ENCODE data around the gene OR10A4. TPM values are rescaled to one million over a fixed set of nuclear protein-coding genes. Genes with fewer than 3 reads are reported as not detected.

The OR10A4 gene
- total RNA-seq, 1 experiment from 2014 or later: not detected

DNA sequence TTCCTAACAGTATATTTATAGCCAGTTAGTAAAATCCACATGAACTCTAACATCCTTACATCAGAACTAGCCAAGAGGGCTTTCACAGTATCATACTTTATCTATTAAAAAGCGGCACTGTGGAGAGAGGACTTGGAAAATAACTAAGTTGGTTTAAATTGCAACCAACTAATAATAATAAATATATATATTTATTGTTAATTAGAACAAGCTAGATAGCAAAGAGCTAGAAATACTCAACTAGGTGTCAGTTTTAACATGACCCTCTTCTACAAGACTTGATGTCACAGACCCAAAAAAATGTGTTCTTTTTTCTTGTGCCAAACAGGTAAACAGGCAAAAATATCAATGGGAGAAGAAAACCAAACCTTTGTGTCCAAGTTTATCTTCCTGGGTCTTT is 44.3 kb downstream of the OR10A4 start, which contains the start of gene OR2D3:
Gene OR2D3, plus strand, starts transcription at position 301 of the 400 bp plus-strand sequence. Its CDS starts 0 bp downstream, at position 301.
- no peaks in the 10 kb centered on the region for H3K9me2 ChIP-seq (replicated peaks; ENCODE audit: low read length)
- H3K4me1 ChIP-seq (ENCODE audit: insufficient read depth, low read length): peaks cover 3% of the 10 kb centered on the region; the same call in 1 of the 2 replicates
- intact Hi-C loops (cut with micrococcal nuclease): no loop called here
- no peak for DNase-seq
- H3K27ac ChIP-seq (ENCODE audit: low read length): no peak within 1 kb of the TSS
- no TSS peak for BruUV-seq (replicated peaks)
- H3F3A ChIP-seq (ENCODE audit: low read length, unreplicated experiment): no peaks in the 10 kb centered on the region
- H3K9me3 ChIP-seq (ENCODE audit: low read length): no peaks in the 10 kb centered on the region
- H4K20me1 ChIP-seq (ENCODE audit: low read length): no peaks in the 10 kb centered on the region
- H3K4me3 ChIP-seq (ENCODE audit: low read length): no peak within 1 kb of the TSS
- no peak within 1 kb of the TSS for H3K9ac ChIP-seq (ENCODE audit: low read length)
- no peaks in the 10 kb centered on the region for H3K36me3 ChIP-seq (ENCODE audit: low read depth, low read length)
- H3K27me3 ChIP-seq (ENCODE audit: low read length): no peaks in the 10 kb centered on the region
- no peaks in the 10 kb centered on the region for H3K79me2 ChIP-seq (ENCODE audit: low read length)
- ChIA-PET CTCF (no interaction called here), POLR2A (ENCODE audit: unreplicated experiment) (no interaction called here)
- no peak for ATAC-seq
- TF ChIP-seq EZH2 (IDR thresholded peaks at IDR 0.05; ENCODE audit: low read length, unreplicated experiment) (no peak), EZH2phosphoT487 (IDR thresholded peaks at IDR 0.05; ENCODE audit: borderline replicate concordance, low read length) (no peak)
- TF ChIP-seq, protein P1, sequence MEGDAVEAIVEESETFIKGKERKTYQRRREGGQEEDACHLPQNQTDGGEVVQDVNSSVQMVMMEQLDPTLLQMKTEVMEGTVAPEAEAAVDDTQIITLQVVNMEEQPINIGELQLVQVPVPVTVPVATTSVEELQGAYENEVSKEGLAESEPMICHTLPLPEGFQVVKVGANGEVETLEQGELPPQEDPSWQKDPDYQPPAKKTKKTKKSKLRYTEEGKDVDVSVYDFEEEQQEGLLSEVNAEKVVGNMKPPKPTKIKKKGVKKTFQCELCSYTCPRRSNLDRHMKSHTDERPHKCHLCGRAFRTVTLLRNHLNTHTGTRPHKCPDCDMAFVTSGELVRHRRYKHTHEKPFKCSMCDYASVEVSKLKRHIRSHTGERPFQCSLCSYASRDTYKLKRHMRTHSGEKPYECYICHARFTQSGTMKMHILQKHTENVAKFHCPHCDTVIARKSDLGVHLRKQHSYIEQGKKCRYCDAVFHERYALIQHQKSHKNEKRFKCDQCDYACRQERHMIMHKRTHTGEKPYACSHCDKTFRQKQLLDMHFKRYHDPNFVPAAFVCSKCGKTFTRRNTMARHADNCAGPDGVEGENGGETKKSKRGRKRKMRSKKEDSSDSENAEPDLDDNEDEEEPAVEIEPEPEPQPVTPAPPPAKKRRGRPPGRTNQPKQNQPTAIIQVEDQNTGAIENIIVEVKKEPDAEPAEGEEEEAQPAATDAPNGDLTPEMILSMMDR (conservative IDR thresholded peaks at IDR 0.05; ENCODE audit: low read depth, low read length): no peak
- H3K4me2 ChIP-seq (ENCODE audit: low read length): no peak within 1 kb of the TSS
- H2AFZ ChIP-seq (ENCODE audit: low read length): no peak within 1 kb of the TSS

DNA sequence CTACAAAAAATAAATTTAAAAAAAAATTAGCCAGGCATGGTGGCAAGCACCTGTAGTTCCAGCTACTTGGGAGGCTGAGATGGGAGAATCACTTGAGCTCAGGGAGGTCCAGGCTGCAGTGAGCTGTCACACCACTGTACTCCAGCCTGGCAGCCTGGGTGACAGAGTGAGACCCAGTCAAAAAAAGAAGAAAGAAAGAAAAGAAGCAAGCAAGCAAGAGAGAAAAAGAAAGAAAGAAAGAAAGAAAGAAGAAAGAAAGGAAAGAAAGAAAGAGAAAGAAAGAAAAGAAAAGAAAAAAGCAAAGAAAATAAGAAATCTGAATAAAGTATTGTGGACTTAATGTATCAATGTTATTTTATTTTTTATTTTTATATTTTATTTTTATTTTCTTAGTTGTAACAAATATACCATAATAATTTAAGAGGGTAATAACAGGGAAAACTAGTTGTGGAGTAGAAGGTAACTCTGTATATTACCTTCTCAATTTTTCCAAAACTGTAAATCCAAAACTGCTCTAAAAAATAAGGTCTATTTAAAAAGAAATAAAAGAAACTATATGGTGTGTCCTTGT is 48.7 kb downstream of the OR10A4 start:
- peaks cover 13% of the 10 kb centered on the region; the same call in 1 of the 2 replicates for H3K4me1 ChIP-seq (ENCODE audit: insufficient read depth, low read length)
- H3F3A ChIP-seq (ENCODE audit: low read length, unreplicated experiment): no peaks in the 10 kb centered on the region
- no peak for ATAC-seq
- CTCF ChIA-PET: no interaction called here
- no peak for DNase-seq
- TF ChIP-seq, protein P1 (conservative IDR thresholded peaks at IDR 0.05; ENCODE audit: low read depth, low read length): no peak
- no peak for TF ChIP-seq EZH2phosphoT487 (IDR thresholded peaks at IDR 0.05; ENCODE audit: borderline replicate concordance, low read length)
- H3K79me2 ChIP-seq (ENCODE audit: low read length): peaks cover 27% of the 10 kb centered on the region
- intact Hi-C loops (cut with micrococcal nuclease): loop anchor here (5.0 kb wide), 1 partner anchor 67 kb away; no protein-coding TSS in a partner anchor
- H3K9ac ChIP-seq (ENCODE audit: low read length): no peak overlapping the region
- peak overlapping the region; percentile 95; the same call in 1 of the 2 replicates for H2AFZ ChIP-seq (ENCODE audit: low read length)
- no TSS peak for BruUV-seq (replicated peaks)
- H3K27ac ChIP-seq (ENCODE audit: low read length): no peak overlapping the region
- peak overlapping the region; percentile 76 for H3K4me2 ChIP-seq (ENCODE audit: low read length)
- H4K20me1 ChIP-seq (ENCODE audit: low read length): no peaks in the 10 kb centered on the region
- no peaks in the 10 kb centered on the region for H3K36me3 ChIP-seq (ENCODE audit: low read depth, low read length)
- no peaks in the 10 kb centered on the region for H3K27me3 ChIP-seq (ENCODE audit: low read length)
- no peaks in the 10 kb centered on the region for H3K9me2 ChIP-seq (replicated peaks; ENCODE audit: low read length)
- no peaks in the 10 kb centered on the region for H3K9me3 ChIP-seq (ENCODE audit: low read length)
- H3K4me3 ChIP-seq (ENCODE audit: low read length): no peak overlapping the region
- POLR2A ChIA-PET (ENCODE audit: unreplicated experiment): no interaction called here

DNA sequence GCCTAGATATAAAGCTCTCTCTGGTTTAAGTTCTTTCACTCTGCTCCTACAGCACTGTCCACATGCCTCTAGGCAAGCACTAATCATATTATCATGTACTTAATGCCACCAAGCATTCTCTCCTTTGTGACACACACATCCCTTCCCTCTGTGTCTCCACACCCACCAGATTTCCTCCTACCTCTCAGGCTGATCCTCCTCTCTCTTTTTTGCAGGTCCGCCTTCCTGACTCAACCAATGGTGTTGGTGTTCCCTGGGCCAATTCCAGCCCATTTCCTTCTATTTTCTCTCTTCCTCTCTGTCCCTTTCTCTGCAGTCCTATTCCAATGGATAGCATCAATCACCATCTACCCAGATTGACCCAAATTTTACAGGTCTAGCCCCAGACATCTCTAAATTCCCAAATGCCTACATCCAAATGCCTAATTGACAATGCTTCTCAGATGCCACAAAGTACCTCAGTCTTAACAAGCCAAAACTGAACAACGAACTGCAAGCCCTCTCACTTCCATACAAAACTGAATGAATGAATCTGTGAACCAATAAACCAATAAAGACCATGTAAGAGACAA is 49.3 kb downstream of the OR10A4 start:
- Histone ChIP-seq H3K36me3 (ENCODE audit: low read depth, low read length) (no peaks in the 10 kb centered on the region), H3K9me3 (ENCODE audit: low read length) (no peaks in the 10 kb centered on the region), H3K27me3 (ENCODE audit: low read length) (no peaks in the 10 kb centered on the region), H3F3A (ENCODE audit: low read length, unreplicated experiment) (no peaks in the 10 kb centered on the region), H3K9me2 (replicated peaks; ENCODE audit: low read length) (no peaks in the 10 kb centered on the region), H2AFZ (ENCODE audit: low read length) (peak overlapping the region; percentile 95), H3K4me1 (ENCODE audit: insufficient read depth, low read length) (peaks cover 13% of the 10 kb centered on the region; the same call in 1 of the 2 replicates), H3K4me3 (ENCODE audit: low read length) (peak overlapping the region; percentile 80), H3K4me2 (ENCODE audit: low read length) (peak overlapping the region; percentile 76), H3K27ac (ENCODE audit: low read length) (peak overlapping the region; percentile 34; the same call in 1 of the 2 replicates), H3K9ac (ENCODE audit: low read length) (peak overlapping the region; percentile 79; the same call in 1 of the 2 replicates), H4K20me1 (ENCODE audit: low read length) (no peaks in the 10 kb centered on the region), H3K79me2 (ENCODE audit: low read length) (peaks cover 27% of the 10 kb centered on the region)
- intact Hi-C loops (cut with micrococcal nuclease): loop anchor here (5.0 kb wide), 1 partner anchor 67 kb away; no protein-coding TSS in a partner anchor
- peak; percentile 21 for ATAC-seq
- POLR2A ChIA-PET (ENCODE audit: unreplicated experiment): interaction anchor here (0.6 kb wide), 1 partner anchor 98 kb away, joined by 4 read pairs; no protein-coding TSS in a partner anchor
- no TSS peak for BruUV-seq (replicated peaks)
- peak; percentile 34 for DNase-seq
- CTCF ChIA-PET: no interaction called here
- TF ChIP-seq, protein P1 (conservative IDR thresholded peaks at IDR 0.05; ENCODE audit: low read depth, low read length): no peak
- TF ChIP-seq EZH2 (IDR thresholded peaks at IDR 0.05; ENCODE audit: low read length, unreplicated experiment): no peak
- TF ChIP-seq EZH2phosphoT487 (IDR thresholded peaks at IDR 0.05; ENCODE audit: borderline replicate concordance, low read length): no peak
